Measurements from ENCODE around the gene TLL1. TPM values are rescaled to one million over a fixed set of nuclear protein-coding genes. Genes with fewer than 3 reads are reported as not detected.

The TLL1 gene
- total and polyA plus RNA-seq, 9 donors: 0.35 to 12.9 (median 1.3) TPM

GRCh38 chr4:166128403-166128802 is 255.4 kb downstream of the TLL1 start:
- intact Hi-C loops (cut with DNase I): no loop called here
- Histone ChIP-seq H3K27ac (no peak overlapping the region), H3K36me3 (no peaks in the 10 kb centered on the region), H3K27me3 (no peaks in the 10 kb centered on the region), H3K4me3 (no peak overlapping the region), H3K4me1 (ENCODE audit: insufficient read depth) (no peaks in the 10 kb centered on the region), H3K9me3 (no peaks in the 10 kb centered on the region)
- WGBS, 3 donors: 0 to 12% (median 7%) methylated on average over 1 of the region's 1 CpG
- TF ChIP-seq CTCF (IDR thresholded peaks at IDR 0.05) (no peak), POLR2A (IDR thresholded peaks at IDR 0.05) (no peak), EP300 (IDR thresholded peaks at IDR 0.05) (no peak)
- DNase-seq: no peak

DNA sequence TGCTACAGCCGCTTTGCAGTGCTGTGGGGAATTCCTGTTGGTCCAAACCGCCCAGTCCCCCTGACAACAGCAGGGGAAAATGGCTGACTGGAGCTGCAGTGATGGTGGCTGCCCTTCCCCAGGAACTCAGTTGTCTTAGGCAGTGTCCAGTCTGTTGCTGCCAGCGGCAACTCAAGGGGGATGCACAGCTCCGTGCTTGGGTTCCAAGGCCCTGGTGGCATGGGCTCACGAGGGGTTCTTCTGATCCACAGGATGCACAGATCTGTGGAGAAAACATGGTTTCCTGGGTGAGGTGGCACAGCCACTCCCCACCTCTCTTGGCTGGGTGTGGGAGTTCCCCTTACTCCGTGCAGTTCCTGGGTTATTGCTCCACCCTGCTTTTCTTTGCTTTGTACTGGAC is 261.2 kb downstream of the TLL1 start:
- Histone ChIP-seq H3K4me1 (ENCODE audit: insufficient read depth) (no peaks in the 10 kb centered on the region), H3K36me3 (no peaks in the 10 kb centered on the region), H3K27ac (no peak overlapping the region), H3K9me3 (no peaks in the 10 kb centered on the region), H3K4me3 (no peak overlapping the region), H3K27me3 (no peaks in the 10 kb centered on the region)
- intact Hi-C loops (cut with DNase I): no loop called here
- TF ChIP-seq CTCF (IDR thresholded peaks at IDR 0.05): no peak
- TF ChIP-seq POLR2A (IDR thresholded peaks at IDR 0.05): no peak
- no peak for TF ChIP-seq EP300 (IDR thresholded peaks at IDR 0.05)
- no peak for DNase-seq
- WGBS, 3 donors: 62 to 80% (median 68%) methylated on average over 6 of the region's 6 CpGs

DNA sequence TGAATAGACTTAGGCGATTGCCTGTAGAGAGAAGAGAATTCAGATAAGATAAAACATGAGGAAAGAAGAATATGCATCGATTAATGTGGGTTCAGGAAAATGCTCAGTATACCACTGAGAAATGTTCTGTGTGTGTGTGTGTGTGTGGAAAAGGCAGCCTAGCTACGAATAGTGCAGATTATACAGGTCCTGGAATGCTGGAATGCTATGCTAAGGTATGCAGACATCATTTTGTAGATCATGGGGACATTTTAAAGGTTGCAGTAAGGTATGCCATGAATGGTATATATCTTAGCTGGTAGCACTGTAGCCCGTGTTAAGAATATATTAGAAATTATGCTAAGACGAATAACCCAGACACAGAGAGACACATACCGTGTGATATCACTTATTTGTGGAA is 267.9 kb downstream of the TLL1 start:
- Histone ChIP-seq H3K27ac (no peak overlapping the region), H3K4me1 (ENCODE audit: insufficient read depth) (no peaks in the 10 kb centered on the region), H3K36me3 (no peaks in the 10 kb centered on the region), H3K27me3 (no peaks in the 10 kb centered on the region), H3K9me3 (no peaks in the 10 kb centered on the region), H3K4me3 (no peak overlapping the region)
- WGBS, 3 donors: 74 to 88% (median 75%) methylated on average over 6 of the region's 6 CpGs
- DNase-seq: no peak
- TF ChIP-seq EP300 (IDR thresholded peaks at IDR 0.05): no peak
- TF ChIP-seq CTCF (IDR thresholded peaks at IDR 0.05): no peak
- no peak for TF ChIP-seq POLR2A (IDR thresholded peaks at IDR 0.05)
- intact Hi-C loops (cut with DNase I): no loop called here

GRCh38 chr4:166143227-166143626 is 270.2 kb downstream of the TLL1 start:
- TF ChIP-seq POLR2A (IDR thresholded peaks at IDR 0.05) (no peak), CTCF (IDR thresholded peaks at IDR 0.05) (no peak), EP300 (IDR thresholded peaks at IDR 0.05) (no peak)
- Histone ChIP-seq H3K27ac (no peak overlapping the region), H3K4me1 (ENCODE audit: insufficient read depth) (no peaks in the 10 kb centered on the region), H3K4me3 (no peak overlapping the region), H3K27me3 (no peaks in the 10 kb centered on the region), H3K9me3 (no peaks in the 10 kb centered on the region), H3K36me3 (no peaks in the 10 kb centered on the region)
- intact Hi-C loops (cut with DNase I): no loop called here
- WGBS, 3 donors: 88 to 90% (median 90%) methylated on average over 6 of the region's 6 CpGs
- no peak for DNase-seq

GRCh38 chr4:166144607-166145006 is 271.6 kb downstream of the TLL1 start:
- WGBS, 3 donors: 43 to 55% (median 48%) methylated on average over 4 of the region's 4 CpGs
- no peak overlapping the region for H3K4me3 ChIP-seq
- intact Hi-C loops (cut with DNase I): no loop called here
- H3K4me1 ChIP-seq (ENCODE audit: insufficient read depth): no peaks in the 10 kb centered on the region
- no peaks in the 10 kb centered on the region for H3K27me3 ChIP-seq
- no peak for TF ChIP-seq POLR2A (IDR thresholded peaks at IDR 0.05)
- no peak for TF ChIP-seq CTCF (IDR thresholded peaks at IDR 0.05)
- no peak for TF ChIP-seq EP300 (IDR thresholded peaks at IDR 0.05)
- no peak for DNase-seq
- H3K27ac ChIP-seq: no peak overlapping the region
- H3K9me3 ChIP-seq: no peaks in the 10 kb centered on the region
- H3K36me3 ChIP-seq: no peaks in the 10 kb centered on the region
